CD4-positive, alpha-beta T cell treated with Interleukin-12 subunit alpha and Interleukin-12 subunit beta, for 1 hour (primary cell): Measurements from ENCODE around the gene MECR.

ENCODE experiments used
- DNase-seq: peaks from one replicate; pipeline ENCODE4 v3.0.0-alpha.2; 2020

MECR gene

DNA sequence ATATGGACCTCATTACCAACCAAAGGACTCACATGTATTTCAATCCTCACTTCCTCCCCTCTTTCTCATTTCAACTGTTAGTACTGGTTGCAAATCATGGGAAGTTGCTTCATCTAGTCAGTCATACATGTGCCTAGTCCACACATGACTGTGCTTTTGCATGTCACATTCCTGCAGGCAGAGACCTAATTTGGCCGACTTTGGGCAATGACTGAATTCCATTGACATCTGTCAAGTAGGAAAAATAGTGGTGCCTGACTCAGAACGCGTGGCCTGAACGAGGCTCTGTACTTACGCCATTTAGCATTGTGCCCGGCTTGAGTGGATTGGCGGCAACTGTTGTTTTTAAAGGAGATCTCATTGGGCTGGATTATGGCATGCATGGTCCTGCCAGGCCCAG lies 23.6 kb upstream of the MECR start:
- no peak for DNase-seq

DNA sequence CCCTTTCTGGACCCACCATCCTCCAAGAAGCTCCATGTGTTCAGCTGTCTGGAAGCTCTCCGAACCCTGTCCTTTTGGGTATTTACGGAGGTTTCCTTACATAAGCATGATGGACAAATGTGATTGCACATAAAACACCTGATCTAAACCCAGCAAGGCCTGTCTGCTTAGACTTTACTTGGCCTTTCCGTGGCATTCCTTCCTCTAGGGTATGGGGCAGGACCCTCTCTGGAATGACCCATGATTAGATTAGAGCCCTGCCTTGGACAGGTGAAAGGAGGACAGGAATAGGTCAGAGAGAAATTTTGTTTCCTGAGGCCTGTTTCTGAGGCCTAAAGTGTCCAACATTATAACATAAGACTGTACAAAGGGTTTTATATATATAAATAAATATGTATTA lies 22.4 kb upstream of the MECR start:
- DNase-seq: no peak

DNA sequence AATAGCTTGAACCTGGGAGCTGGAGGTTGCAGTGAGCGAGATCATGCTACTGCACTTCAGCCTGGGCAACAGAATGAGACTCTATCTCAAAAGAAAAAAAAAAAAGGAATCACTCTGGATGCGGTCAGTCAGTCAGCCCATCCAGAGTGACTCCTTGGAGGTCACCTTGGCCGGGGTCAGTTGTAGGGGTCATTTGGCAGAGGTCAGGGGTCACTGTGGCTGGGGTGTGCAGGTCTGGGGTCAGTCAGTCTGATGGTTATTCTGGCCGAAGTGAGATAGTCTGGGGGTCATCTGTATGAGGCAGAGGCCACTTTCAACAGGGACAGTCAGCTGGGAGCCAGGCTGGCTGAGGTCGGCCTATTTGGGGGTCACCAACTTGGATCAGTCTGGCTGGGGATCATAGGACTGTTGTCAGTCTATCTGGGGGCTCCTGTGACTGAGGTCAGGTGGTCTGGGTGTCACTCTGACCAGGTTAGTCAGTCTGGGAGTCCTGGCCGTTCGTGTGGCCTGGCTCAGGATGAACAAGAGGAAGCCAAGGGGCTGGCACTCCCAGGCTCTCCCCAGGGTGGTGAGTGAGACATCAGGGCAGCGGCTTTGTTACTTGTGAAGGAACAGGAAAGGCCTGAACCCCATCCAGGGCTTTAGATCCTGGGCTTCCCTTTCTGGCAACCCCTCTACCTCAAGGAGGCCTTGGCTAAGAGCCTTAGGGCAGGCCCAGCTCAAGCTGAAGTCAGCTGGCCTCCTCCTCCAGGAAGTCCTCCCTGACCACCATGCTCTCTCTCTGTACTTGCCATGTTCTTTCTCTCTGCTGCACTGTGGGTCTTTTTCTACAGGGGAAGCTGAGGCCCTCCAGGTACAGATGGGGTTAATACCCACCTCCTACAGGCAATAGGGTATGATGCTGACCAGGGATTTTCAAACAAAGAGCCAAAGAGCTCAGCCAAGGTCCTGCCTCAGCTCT lies 20.7 kb upstream of the MECR start:
- no peak for DNase-seq

DNA sequence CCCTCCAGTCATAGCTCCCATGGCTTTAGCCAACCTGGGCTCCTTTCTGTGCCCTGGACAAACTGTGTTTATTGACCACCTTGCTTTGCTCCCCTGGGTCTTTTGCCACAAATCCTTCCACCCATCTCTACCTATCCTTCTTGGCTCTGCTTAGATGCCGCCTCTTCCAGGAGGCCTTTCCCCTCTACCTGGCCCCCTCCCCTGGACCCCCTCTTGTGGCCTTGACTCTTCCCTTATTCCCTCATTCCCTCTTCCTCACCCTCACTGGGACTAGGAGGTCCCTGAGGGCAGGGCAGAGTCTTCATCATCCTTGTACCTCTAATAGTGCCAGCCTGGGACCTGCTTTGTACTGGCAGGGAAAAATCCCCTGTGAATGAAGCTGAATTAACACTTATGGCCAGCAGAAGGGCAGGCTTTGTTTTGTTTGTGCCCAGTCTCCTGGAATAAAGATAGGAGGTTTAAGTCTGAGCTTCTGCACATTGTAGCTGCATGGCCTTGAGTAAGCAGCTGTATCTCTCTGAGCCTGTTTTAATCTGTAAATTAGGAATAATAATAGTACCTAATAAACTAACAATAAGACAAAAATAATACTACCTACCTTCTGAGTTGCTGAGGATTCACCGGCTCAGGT lies 19.3 kb upstream of the MECR start:
- DNase-seq: no peak

- DNase-seq: no peak
These were observed 18.5 kb upstream of the MECR start for GRCh38 chr1:29249170-29249691.

DNA sequence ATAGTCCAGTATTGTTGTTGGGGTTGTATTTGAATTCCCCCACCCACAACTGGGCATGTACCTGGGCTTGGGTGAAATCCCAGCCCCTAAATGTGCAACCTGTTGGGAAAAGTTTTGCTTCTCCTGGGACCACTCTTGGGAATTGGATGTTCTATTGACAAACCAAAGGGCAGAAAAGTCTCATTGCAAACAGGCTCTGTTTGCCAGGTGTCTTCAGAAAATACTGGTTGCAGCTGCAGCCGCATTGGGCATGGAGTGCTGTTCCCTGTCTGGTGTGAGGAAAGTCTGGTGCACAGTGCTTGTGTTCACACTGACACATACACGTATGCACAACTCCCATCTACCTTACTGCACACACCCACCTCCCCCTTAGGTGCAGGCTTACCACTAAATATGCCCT lies 17.7 kb upstream of the MECR start:
- DNase-seq: no peak

DNA sequence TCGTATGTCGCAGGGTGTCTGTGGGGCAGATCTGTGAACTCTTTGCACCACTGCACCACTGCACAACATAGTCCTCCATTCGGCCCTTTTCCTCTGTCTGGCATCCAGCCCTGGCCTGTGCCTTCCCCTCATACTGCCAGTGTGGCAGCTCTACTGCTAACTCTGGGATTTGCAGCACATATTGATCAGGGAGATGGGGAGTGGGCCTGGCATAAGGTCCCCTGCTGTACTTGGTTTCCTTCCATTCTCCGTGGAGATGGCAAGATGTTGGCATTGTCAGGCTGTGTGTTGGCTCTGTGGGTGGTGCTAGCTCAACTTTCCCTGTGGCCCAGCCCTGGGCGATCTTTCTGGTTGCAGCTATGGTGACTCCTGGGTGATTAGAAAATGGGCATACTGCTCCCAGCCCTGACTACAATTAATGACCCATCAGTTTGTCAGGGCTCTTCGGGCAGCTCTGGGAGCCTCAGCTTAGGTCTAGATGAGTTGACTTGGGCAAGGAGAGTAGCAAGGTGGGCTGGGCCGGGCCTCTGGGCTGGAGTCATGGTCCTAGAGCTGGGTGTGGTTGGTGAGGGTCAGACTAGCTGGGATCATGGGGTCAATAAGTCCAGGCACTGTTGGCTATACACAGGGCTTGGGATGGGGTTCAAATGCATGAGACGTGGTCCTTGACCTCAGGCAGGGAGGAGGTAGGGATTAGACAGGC lies 17.0 kb upstream of the MECR start:
- DNase-seq: no peak

- DNase-seq: no peak
These were observed 16.3 kb upstream of the MECR start for GRCh38 chr1:29247044-29247443.

DNA sequence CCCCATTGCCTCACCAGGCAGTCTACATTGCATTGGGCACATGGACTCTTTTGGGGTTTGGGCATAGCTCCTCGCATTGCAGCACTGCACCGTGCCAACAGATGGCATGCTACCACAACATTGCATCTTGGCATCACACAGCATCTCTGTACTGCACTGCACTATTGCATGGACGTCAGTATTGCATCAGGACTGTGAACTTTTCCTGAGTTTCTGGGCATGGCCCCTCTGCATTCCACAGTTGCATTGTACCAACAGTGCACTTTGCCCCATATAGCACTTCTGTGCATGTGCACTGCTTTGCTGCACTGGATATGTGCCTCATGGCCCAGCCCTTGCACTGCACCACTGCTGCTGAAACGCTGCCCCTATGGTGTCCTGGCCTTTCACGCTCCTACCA lies 15.1 kb upstream of the MECR start:
- DNase-seq: no peak

DNA sequence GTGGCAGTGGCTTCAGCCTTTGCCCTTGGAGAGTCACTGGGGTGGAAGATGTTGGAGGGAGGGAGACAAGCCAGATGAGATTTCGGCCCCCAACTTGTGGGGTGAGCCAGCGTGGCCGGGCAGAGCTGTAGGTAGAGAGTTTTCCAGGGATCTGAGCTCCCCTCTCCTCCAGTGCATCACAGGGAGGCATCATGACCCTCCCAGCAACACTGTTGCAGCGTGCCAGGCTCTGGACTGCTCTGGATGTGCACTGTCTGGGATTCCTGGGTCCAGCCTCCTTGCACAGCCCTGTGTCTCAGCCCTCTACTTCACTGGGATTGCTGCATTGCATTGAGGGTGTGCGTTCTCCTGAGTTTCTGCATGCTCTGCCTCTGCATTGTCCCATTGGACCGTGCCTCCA lies 14.5 kb upstream of the MECR start:
- DNase-seq: no peak

- no peak for DNase-seq
These were observed 13.1 kb upstream of the MECR start for GRCh38 chr1:29243871-29244200.

- no peak for DNase-seq
These were observed 12.5 kb upstream of the MECR start for GRCh38 chr1:29243023-29243870.

DNA sequence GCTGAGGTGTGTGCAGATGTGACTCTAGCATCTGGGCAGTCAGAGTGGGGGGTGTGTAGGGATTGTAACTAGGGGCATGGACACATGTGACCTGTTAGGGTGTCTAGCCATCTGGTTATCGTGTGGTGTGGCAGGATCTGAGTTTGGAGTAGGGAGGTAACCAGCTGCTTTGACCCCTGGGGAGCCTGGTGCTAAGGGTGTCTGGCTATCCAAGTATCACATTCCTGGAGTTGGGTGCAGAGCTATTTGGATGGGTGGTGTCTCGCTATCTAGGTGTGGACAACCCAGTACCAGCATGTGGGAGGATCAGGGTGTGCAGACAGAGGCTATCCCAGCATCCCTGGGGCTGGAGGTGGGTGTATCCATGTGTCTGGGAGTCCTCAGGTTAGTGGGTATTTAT lies 10.3 kb upstream of the MECR start:
- DNase-seq: no peak

GRCh38 chr1:29240400-29240837 lies 9.7 kb upstream of the MECR start:
- no peak for DNase-seq

- DNase-seq: no peak
These were observed 8.4 kb upstream of the MECR start for GRCh38 chr1:29239142-29239541.

GRCh38 chr1:29238620-29239002 lies 7.9 kb upstream of the MECR start:
- no peak for DNase-seq

DNA sequence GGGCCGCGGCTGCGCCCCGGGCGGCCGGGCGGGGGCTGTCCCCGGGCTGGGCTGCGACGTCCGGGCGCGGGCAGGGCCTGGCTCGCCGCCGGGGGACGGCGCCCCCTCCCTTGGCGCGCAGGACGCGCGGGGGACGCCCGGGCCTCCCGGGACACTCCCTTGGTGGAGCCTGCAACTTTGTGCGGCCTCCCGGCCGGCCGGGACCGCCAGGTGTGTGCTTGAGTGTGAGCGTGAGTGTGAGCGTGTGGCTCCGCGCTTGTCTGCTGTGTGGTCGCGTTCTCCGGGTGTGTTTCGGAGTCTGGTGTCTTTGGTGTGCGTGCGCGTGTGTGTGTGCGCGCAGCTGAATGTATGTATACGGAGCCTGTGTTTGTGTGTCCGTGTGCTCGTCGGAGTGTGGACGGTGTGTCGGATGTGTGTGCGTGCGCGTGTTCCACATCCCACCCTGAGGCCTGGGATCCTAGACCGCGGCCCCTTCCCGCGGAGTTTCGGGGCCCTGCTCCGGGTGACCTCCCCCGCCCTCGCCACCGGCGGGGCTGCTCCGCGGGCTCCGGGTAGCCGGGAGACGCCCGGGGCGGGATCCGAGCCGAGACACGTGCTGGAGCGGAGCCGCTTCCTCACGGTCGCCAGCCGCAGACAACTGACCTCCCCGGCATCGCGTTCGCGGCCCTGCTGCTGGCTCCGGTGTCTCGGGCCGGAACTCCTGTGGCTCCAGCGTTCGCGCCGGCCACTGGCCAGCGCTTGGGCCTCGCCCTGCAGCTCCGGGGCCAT lies 7.3 kb upstream of the MECR start:
- no peak for DNase-seq

DNA sequence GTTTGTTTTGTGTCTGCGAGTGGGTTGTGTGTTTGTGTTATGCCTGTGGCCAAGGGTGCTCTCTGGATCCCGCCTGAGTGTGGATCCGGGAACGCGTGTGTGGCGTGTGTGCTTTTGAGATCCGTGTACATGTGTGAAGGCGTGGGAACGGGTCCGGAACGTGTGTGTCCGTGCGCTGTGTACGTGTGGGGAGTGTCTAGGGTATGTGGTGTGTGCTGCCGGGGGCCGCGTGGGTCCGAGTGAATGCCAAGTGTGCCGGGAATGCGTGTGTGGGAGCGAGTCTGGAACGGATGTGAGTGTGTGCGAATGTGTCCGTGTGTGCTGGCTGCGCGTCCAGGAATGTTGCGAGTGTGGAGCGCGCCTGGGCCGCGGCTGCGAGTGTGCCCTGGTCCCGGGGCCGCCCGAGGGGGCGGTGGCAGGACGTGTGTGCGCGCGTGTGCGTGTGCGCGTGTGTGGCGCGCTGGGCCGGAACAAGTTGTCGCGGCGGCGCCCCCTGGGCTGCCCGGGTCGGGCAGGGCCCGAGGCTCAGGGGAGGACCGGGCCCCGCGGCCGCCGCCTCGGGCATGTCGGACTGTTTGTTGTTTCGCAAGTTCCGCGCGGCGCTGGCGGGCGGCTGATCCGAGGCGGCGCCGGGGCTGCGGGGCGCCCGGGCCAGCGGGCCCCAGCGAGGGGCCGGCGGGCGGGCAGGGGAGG lies 6.5 kb upstream of the MECR start:
- peak; percentile 13 for DNase-seq

DNA sequence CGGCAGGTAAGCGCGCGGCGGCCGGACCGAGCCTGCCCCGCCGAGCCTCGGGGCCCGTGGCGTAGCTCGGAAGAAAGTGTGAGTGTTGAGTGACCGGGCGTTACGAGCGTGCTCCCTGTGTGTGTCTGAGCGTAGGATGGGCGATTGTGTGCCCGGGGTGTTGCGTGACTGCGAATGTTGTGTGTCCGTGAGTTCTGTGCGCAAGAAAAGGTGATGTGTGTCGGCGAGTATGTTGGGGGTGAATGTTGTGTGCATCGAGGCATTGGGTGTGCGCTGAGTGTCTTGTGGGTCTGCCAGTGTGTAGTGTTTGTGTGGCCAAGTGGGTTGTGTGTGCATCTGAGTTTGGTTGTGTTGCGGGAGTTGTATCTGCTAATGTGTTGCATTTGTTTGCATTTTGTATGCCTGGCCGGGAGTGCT lies 6.0 kb upstream of the MECR start:
- no peak for DNase-seq

DNA sequence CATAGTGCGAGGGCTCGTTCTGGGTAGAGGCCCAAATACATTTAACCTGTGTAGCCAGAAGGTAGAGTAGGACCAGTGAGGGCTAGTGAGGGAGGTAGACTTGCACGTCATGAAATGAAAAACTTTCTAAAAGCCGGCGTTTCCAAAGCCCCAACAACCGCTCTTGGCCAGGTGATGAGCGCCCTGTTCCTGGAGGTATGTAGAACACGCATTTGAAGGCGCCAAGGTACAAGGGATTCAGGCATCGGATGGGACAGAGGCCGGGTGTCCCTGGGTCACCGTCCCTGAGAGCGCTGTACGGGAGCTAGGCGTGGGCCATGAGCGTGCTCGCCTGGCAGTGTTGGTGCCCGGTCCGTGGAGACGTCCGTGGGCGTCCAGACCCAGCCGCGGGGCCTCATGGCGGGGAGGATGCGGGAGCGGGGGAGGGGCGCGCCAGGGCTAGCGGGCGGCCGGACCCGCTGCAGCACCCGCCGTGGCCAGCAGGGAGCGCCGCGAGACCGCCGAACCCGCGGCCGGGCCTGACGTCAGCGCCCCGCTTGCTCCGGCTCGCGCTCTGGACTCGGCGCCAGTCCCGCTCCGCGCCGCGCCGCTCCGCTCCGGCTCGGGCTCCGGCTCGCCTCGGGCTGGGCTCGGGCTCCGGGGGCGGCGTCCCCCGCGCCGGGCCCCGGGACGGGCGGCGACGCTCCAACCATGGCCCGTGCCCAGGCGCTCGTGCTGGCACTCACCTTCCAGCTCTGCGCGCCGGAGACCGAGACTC lies 5.4 kb upstream of the MECR start, which contains the start of gene PTPRU:
Gene PTPRU, plus strand, starts transcription at position 568 of the 757 bp plus-strand sequence. Its CDS starts 123 bp downstream, at position 691.
- DNase-seq: peak; percentile 83
